Measurements from ENCODE around the gene CLN6. TPM values are rescaled to one million over a fixed set of nuclear protein-coding genes. Genes with fewer than 3 reads are reported as not detected.

CLN6 gene
- total and polyA plus RNA-seq, 9 of the 15 experiments (the other 6 are each of a cell fraction or from before 2014, with no cell fraction given) = 0.71 to 53.3 (median 39.3) TPM

DNA sequence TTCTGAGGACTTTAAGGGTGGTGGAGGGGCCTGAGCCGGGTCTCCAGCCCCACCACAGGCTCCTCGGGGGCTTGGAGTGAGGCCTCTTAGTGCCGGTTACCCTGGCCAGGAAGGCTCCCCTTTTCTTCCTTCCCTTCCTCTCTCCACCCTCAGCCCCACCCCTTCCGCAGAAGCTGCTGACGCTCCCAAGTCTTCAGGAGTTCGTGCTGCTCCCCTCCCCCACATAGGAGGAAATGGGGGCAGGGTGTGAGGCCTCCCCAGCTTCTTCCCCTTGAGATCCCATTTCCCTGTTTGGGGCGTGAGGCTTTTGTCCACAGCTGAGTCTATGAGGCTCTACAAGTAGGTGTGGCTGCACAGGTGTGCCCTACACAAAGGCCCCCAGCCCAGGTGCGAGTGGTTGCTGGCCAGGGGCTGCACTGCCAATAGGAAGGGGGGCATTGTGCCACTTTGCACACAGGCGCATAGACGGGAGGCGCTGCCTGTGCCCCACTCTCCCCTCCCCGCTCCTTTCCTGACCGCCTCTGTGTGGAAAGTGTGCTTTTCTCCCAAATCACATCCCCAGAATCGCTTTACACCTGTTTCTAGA, 23.5 kb downstream of the CLN6 start (continued):
- TF ChIP-seq NRF1 (conservative IDR thresholded peaks at IDR 0.05 in 1 of 2, IDR thresholded peaks at IDR 0.05 in 1 of 2) = 0 out of 4 replicates have a peak, but pooled peaks of 1 of the 2 experiments have one; percentile 11
- no peak for TF ChIP-seq HDGF (IDR thresholded peaks at IDR 0.05)
- no peak; the same call in 1 of the 2 replicates for TF ChIP-seq ZFX (CRISPR knock-in tag; IDR thresholded peaks at IDR 0.05)
- TF ChIP-seq, protein P1, sequence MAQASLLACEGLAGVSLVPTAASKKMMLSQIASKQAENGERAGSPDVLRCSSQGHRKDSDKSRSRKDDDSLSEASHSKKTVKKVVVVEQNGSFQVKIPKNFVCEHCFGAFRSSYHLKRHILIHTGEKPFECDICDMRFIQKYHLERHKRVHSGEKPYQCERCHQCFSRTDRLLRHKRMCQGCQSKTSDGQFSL (CRISPR knock-in tag; IDR thresholded peaks at IDR 0.05) = no peak
- TF ChIP-seq, protein P1 (tag; IDR thresholded peaks at IDR 0.05) = no peak
- peak in 1 of 2 experiments; percentile 59; a peak in 1 of 4 replicates for TF ChIP-seq MAZ (CRISPR knock-in tag; conservative IDR thresholded peaks at IDR 0.05 in 1 of 2, IDR thresholded peaks at IDR 0.05 in 1 of 2)
- peak; percentile 61; the same call in 1 of the 2 replicates for TF ChIP-seq ZBTB40 (IDR thresholded peaks at IDR 0.05)
- no peak for TF ChIP-seq ZBTB40 (CRISPR knock-in tag; IDR thresholded peaks at IDR 0.05)
